GM20000 (cell line): Measurements from ENCODE around the gene GAS1.

ENCODE experiments used
- DNase-seq: peaks from one replicate; pipeline ENCODE4 v3.0.0; 2012; ENCODE audit warnings: low spot score
- TF ChIP-seq, protein P1 (sequence below): IDR thresholded peaks from 2 replicates; pipeline ENCODE4 v1.5.1; 2012; ENCODE audit warnings: mild to moderate bottlenecking, control low read depth; ENCODE audit errors: extremely low read depth, missing control alignments

The GAS1 gene, protein sequence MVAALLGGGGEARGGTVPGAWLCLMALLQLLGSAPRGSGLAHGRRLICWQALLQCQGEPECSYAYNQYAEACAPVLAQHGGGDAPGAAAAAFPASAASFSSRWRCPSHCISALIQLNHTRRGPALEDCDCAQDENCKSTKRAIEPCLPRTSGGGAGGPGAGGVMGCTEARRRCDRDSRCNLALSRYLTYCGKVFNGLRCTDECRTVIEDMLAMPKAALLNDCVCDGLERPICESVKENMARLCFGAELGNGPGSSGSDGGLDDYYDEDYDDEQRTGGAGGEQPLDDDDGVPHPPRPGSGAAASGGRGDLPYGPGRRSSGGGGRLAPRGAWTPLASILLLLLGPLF

DNA sequence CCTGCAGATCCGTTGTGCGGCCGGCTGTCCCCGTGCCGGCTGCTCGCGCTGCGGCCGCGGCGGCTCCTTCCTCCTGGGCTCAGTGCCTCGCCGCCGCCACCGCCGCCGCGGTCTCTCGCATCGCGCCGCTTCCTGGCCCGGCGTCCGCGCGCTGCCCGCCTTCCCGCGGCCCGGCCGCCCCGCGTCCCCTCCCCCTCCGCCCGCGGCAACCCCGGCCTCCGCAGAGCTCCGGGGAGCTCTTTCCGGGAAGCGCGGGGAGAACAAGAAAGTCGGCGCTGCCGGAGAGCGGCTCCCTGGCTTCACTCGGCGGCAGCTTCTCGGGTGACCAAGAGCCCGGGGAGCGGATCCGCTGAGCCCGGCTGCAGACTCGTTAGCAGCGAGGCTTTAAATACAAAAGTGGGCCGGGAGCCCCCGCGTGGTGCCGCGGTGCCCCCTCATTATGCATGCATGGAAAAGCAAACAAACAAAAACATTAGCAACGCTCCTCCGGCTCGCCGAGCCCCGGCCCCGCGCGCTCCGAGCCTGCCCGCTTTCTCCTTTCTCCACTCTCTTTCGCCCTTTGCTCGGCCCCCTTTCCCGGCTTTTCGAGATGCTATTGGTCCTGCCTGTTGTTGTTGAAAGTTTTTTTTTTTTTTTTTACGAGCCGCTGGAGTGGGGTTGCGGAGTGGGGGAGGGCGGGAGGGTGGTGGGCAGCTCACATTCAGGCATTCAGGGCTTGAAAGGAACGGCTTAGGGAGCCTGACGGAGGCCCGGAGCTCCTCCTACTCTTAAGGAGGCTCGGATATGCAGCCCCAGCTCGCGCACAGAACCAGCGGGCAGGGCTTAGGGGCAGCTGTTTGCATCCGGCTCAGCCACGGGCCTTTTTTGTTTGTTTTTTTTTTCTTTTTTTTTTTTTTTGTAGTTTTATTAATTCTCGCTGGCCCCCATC, at the start of gene GAS1:
Gene GAS1 (minus strand): TSS at position 361 of the 928 bp plus-strand sequence. CDS start 727 bp downstream, outside the sequence.
- DNase-seq: peak; percentile 62
- TF ChIP-seq, protein P1, sequence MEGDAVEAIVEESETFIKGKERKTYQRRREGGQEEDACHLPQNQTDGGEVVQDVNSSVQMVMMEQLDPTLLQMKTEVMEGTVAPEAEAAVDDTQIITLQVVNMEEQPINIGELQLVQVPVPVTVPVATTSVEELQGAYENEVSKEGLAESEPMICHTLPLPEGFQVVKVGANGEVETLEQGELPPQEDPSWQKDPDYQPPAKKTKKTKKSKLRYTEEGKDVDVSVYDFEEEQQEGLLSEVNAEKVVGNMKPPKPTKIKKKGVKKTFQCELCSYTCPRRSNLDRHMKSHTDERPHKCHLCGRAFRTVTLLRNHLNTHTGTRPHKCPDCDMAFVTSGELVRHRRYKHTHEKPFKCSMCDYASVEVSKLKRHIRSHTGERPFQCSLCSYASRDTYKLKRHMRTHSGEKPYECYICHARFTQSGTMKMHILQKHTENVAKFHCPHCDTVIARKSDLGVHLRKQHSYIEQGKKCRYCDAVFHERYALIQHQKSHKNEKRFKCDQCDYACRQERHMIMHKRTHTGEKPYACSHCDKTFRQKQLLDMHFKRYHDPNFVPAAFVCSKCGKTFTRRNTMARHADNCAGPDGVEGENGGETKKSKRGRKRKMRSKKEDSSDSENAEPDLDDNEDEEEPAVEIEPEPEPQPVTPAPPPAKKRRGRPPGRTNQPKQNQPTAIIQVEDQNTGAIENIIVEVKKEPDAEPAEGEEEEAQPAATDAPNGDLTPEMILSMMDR: no peak

DNA sequence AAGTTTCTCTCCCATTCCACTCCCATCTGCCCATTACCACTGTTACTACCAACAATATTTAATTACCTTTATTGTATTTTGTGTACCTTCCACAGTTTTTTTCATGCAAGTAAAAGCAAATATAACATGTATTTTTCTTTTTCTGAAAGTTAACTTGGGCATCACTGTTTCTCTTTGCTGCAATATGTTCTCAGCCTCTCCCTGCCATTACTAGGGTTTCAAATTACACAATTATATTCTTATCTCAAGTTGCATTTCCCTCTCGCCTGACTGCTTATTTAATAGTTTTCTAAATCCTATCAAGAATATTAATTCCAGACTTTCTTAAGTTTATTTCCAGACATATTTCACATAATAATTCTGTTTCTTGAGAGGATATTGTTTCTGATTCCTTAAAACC, 46.9 kb upstream of the GAS1 start:
- TF ChIP-seq, protein P1: no peak
- no peak for DNase-seq

DNA sequence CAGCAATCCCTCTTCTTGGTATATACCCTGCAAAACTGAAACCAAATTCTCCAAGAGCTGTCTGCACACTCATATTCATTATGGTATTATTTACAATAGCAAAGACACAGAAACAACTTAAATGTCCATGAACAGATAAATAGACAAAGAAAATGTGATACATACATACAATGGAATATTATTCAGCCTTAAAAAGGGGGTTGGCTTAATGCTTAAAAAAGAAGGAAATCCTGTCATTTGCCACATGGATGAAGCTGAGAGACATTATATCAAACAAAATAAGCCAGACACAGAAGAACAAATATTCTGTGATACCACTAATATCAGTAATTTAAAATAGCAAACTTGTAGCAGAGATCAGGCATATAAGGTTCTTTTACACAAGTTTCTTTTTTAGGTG, 46.5 kb upstream of the GAS1 start:
- no peak for DNase-seq
- TF ChIP-seq, protein P1: no peak

DNA sequence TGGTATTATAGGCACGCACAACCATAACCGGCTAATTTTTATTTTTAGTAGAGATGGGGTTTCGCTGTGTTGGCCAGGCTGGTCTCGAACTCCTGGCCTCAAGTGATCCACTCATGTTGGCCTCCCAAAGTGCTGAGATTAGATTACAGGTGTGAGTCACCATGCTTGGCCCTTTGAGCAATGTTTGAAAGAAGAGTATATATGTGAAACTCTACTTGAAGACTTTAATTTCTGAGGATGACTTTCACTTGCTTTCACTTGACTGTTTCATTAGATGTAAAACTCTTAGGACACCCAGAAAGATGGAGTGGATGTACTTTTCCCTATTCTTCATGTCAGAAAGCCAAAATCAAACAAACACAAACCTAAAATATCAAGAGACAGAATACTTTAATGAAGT, 43.8 kb upstream of the GAS1 start:
- no peak for DNase-seq
- TF ChIP-seq, protein P1: no peak

DNA sequence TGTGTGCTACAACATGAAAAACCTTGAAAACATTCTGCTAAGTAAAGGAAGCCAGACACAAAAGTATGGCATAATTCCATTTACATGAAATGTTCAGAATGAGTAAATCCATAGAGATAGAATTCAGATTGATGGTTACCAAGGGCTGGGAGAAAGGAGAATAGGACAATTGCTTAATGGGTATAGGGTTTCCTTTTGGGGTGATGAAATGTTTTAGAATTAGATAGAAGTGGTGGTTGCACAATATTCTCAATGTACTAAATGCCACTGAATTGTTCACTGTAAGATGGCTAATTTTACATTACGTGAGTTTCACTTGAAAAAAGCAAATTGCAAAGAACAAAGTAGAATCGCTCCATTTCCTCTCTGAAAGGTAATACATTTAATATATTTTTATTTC, 43.0 kb upstream of the GAS1 start:
- TF ChIP-seq, protein P1: no peak
- no peak for DNase-seq

DNA sequence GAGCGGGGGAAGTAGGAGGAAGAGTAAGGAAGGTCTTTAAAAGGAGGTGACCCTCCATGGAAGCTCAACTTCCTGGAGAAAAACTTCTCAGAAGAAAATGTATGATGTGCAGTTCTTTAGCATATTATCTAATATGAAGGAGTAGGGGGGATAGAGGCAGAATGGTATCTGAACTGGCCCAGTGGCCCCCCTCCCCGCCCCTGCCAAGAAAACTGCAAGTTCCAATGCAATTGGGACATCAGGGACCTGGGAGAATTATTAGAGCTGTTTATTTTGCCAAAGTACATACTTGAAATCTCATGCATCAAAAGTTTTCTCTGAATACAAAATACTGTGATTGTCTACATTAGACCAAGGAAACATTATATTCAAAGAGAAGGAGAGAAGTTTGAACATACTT, 40.6 kb upstream of the GAS1 start:
- TF ChIP-seq, protein P1: no peak
- no peak for DNase-seq

DNA sequence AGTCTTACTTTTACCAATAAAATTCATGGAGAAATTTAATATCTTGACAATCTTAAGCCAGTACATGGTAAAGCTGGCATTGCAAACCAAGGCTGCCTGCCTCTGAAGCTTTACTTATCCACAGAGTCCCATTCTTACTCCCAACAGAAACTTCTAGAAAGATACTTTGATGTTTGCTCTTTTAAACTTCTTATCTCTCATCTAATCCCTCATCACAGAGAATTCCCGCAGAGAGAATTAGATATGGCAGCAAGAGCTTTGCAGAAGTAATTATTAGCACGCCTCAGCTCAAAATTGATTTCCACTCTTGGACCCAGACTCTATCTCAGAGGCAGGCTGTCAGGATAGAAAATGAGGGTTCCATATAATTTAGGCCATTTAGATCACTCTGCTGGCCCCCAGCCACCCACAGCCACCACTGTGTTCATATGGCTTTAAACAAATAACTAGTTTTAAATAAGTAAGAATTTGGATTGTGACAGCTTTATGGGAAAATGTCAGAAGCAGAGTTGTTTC, 37.9 kb upstream of the GAS1 start:
- TF ChIP-seq, protein P1: no peak
- no peak for DNase-seq
